Stimulated activated CD4-positive, alpha-beta T cell treated with anti-CD3 and anti-CD28 coated beads, TNF-alpha, amount 100 ng/mL, for 1 hour (primary cell): Measurements from ENCODE around the gene SLMAP.

Experiments used
- DNase-seq, 3 donors: peaks; one replicate each; pipeline ENCODE4 v3.0.0-alpha.2; 2020; ENCODE audit warnings: low read depth in 3 of 3, low spot score in 1 of 3

SLMAP gene

GRCh38 chr3:57933602-57934001, 177.5 kb downstream of the SLMAP start:
- no peak for DNase-seq

GRCh38 chr3:57934373-57934772, 178.3 kb downstream of the SLMAP start:
- no peak for DNase-seq

- no peak for DNase-seq
Measured at GRCh38 chr3:57935539-57935938, 179.4 kb downstream of the SLMAP start.

GRCh38 chr3:57937092-57937491, 181.0 kb downstream of the SLMAP start:
- DNase-seq: no peak

GRCh38 chr3:57939775-57940174, 183.7 kb downstream of the SLMAP start:
- DNase-seq: no peak

- DNase-seq: no peak
Measured at GRCh38 chr3:57942388-57942787, 186.3 kb downstream of the SLMAP start.

- DNase-seq: no peak
Measured at GRCh38 chr3:57942872-57943283, 186.8 kb downstream of the SLMAP start.

GRCh38 chr3:57943525-57944495, 187.7 kb downstream of the SLMAP start:
- DNase-seq: no peak

GRCh38 chr3:57946970-57947381, 190.9 kb downstream of the SLMAP start:
- DNase-seq: no peak

- no peak for DNase-seq
Measured at GRCh38 chr3:57948080-57948671, 192.1 kb downstream of the SLMAP start.

GRCh38 chr3:57948781-57949242, 192.7 kb downstream of the SLMAP start:
- no peak for DNase-seq

GRCh38 chr3:57949344-57949743, 193.2 kb downstream of the SLMAP start:
- DNase-seq: no peak

GRCh38 chr3:57949785-57950615, 193.9 kb downstream of the SLMAP start:
- no peak for DNase-seq

GRCh38 chr3:57951066-57951882, 195.2 kb downstream of the SLMAP start:
- no peak for DNase-seq

GRCh38 chr3:57952208-57952631, 196.1 kb downstream of the SLMAP start:
- DNase-seq: no peak

- no peak for DNase-seq
Measured at GRCh38 chr3:57952651-57953050, 196.5 kb downstream of the SLMAP start.

GRCh38 chr3:57953576-57953975, 197.5 kb downstream of the SLMAP start:
- no peak for DNase-seq

GRCh38 chr3:57956119-57956832, 200.2 kb downstream of the SLMAP start:
- no peak for DNase-seq

- DNase-seq: no peak
Measured at GRCh38 chr3:57956833-57957174, 200.7 kb downstream of the SLMAP start.

- DNase-seq: no peak
Measured at GRCh38 chr3:57957824-57958223, 201.7 kb downstream of the SLMAP start.
